ENCODE results near the gene TCN2.

DNA sequence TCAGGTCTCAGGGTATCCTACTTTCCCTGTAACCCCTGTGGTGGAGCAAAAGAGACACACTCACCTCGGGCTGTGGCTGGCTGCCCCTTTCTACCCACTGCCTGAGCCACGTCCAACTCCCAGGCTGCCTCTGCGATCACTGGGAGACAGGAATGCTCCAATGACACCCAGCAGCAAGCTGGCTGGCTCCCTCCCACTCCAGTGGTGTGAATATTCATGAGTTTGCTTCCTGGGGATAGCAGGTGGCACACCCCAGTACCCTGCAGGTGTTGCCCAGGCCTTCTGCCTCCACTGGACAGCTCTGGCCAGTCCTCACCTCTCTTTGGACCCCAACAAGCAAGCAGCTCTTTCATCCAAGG, 42.2 kb upstream of the TCN2 start:
- TF ChIP-seq, protein P1, sequence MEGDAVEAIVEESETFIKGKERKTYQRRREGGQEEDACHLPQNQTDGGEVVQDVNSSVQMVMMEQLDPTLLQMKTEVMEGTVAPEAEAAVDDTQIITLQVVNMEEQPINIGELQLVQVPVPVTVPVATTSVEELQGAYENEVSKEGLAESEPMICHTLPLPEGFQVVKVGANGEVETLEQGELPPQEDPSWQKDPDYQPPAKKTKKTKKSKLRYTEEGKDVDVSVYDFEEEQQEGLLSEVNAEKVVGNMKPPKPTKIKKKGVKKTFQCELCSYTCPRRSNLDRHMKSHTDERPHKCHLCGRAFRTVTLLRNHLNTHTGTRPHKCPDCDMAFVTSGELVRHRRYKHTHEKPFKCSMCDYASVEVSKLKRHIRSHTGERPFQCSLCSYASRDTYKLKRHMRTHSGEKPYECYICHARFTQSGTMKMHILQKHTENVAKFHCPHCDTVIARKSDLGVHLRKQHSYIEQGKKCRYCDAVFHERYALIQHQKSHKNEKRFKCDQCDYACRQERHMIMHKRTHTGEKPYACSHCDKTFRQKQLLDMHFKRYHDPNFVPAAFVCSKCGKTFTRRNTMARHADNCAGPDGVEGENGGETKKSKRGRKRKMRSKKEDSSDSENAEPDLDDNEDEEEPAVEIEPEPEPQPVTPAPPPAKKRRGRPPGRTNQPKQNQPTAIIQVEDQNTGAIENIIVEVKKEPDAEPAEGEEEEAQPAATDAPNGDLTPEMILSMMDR (IDR thresholded peaks at IDR 0.05): no peak
- no peak for TF ChIP-seq EZH2 (IDR thresholded peaks at IDR 0.05)
- no peak for TF ChIP-seq EZH2phosphoT487 (IDR thresholded peaks at IDR 0.05)

Data from neural progenitor cell (in vitro differentiated cells).